GM18526 (cell line): Measurements from ENCODE around the gene NAXD.

Experiments used
- POLR2A ChIP-seq: IDR thresholded peaks from 3 replicates; pipeline ENCODE4 v1.6.1; 2011; ENCODE audit not compliant: insufficient read length; ENCODE audit errors: extremely low read depth

The NAXD gene

GRCh38 chr13:110615322-110616102 lies at the start of gene NAXD:
TSS of gene NAXD (plus strand) at chr13:110615545. CDS start at chr13:110615602, 57 bp downstream.
- TF ChIP-seq POLR2A, result peak; percentile 75

- no peak for TF ChIP-seq POLR2A
Observed at GRCh38 chr13:110566171-110566570, 49.2 kb upstream of the NAXD start.

- no peak for TF ChIP-seq POLR2A
Observed at GRCh38 chr13:110568612-110569011, 46.7 kb upstream of the NAXD start.

- no peak for TF ChIP-seq POLR2A
Observed at GRCh38 chr13:110570886-110571285, 44.5 kb upstream of the NAXD start.

- no peak for TF ChIP-seq POLR2A
Observed at GRCh38 chr13:110571896-110572777, 43.2 kb upstream of the NAXD start.

- TF ChIP-seq POLR2A, result no peak
Observed at GRCh38 chr13:110572778-110573118, 42.6 kb upstream of the NAXD start.

GRCh38 chr13:110574161-110574560 lies 41.2 kb upstream of the NAXD start:
- TF ChIP-seq POLR2A, result no peak

- no peak for TF ChIP-seq POLR2A
Observed at GRCh38 chr13:110575322-110576069, 39.8 kb upstream of the NAXD start.

GRCh38 chr13:110576070-110576394 lies 39.3 kb upstream of the NAXD start:
- TF ChIP-seq POLR2A, result no peak

- no peak for TF ChIP-seq POLR2A
Observed at GRCh38 chr13:110576736-110577476, 38.4 kb upstream of the NAXD start.

- TF ChIP-seq POLR2A, result no peak
Observed at GRCh38 chr13:110578363-110578762, 37.0 kb upstream of the NAXD start.

- no peak for TF ChIP-seq POLR2A
Observed at GRCh38 chr13:110580800-110581199, 34.5 kb upstream of the NAXD start.

- no peak for TF ChIP-seq POLR2A
Observed at GRCh38 chr13:110581506-110582185, 33.7 kb upstream of the NAXD start.

- TF ChIP-seq POLR2A, result no peak
Observed at GRCh38 chr13:110582421-110582954, 32.9 kb upstream of the NAXD start.
